AG09319 (cell line): Measurements from ENCODE around the gene CFAP54.
"Not testable (repeated sequence)": the region's sequence is repeated elsewhere in the genome, so short reads cannot be mapped to it uniquely, and the experiment has no call there.

ENCODE experiments used
- DNase-seq: peaks from one replicate; pipeline ENCODE4 v3.0.0-alpha.2; 2010; ENCODE audit warnings: low read depth; ENCODE audit errors: extremely low read depth
- CTCF ChIP-seq: IDR thresholded peaks from 2 replicates; pipeline ENCODE4 v1.5.1; 2011; ENCODE audit warnings: low read depth, mild to moderate bottlenecking, inconsistent platforms, low read length, moderate library complexity

The CFAP54 gene

GRCh38 chr12:96482086-96482485, 7.3 kb upstream of the CFAP54 start:
- no peak for DNase-seq
- no peak for TF ChIP-seq CTCF

- no peak for TF ChIP-seq CTCF
These were observed 6.3 kb upstream of the CFAP54 start for GRCh38 chr12:96483116-96483515.

GRCh38 chr12:96486751-96487613, 2.4 kb upstream of the CFAP54 start:
- no peak for TF ChIP-seq CTCF
- no peak for DNase-seq

More at GRCh38 chr12:96483116-96483515, 6.3 kb upstream of the CFAP54 start:
- no peak for DNase-seq

- TF ChIP-seq CTCF: no peak
- DNase-seq: no peak
These were observed 1.7 kb upstream of the CFAP54 start for GRCh38 chr12:96487634-96488033.

- no peak for DNase-seq
- TF ChIP-seq CTCF: no peak
These were observed 3.7 kb downstream of the CFAP54 start for GRCh38 chr12:96493106-96493505.

- DNase-seq: not testable (repeated sequence)
These were observed 4.8 kb downstream of the CFAP54 start for GRCh38 chr12:96494154-96494553.

- TF ChIP-seq CTCF: no peak
- DNase-seq: no peak
These were observed 5.8 kb downstream of the CFAP54 start for GRCh38 chr12:96495155-96495554.
